LHCN-M2 (cell line): Measurements from ENCODE around the gene PGAM5. TPM values are rescaled to one million over a fixed set of nuclear protein-coding genes. Genes with fewer than 3 reads are reported as not detected.

Experiments
- DNase-seq: peaks from one replicate; pipeline ENCODE4 v3.0.0-alpha.2; 2012; ENCODE audit warnings: low read depth
- total RNA-seq: library from RNA; depleted of rRNA; stranded (reverse); fragments of >200 nt; gene quantifications from 2 replicates; pipeline ENCODE4 v1.2.3, GENCODE V29; 2014

Gene PGAM5
- total RNA-seq, 1 experiment from 2014 or later, result 48.8 TPM

- DNase-seq, result no peak
Measured at GRCh38 chr12:132719141-132719953, 8.7 kb downstream of the PGAM5 start.

DNA sequence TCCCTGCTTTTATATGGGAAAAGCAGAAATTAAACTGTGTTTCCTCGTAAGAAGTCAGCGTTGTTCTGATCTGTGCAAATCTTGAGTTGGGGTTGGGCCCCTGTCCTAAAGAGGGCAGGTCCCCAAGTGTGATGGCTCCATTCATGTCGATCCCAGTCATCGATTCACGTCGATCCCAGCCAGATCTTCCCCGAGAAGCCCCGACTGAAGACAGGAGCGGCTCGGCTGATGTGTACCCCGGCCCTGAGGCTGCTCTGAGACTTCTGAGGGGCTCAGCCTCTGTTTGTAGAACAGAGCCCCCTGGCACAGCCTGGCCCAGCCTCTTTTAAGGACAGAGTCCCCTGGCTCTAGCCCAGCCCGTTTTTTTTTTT is 9.3 kb downstream of the PGAM5 start:
- DNase-seq, result no peak

GRCh38 chr12:132720606-132721345 is 10.1 kb downstream of the PGAM5 start:
- DNase-seq, result no peak

DNA sequence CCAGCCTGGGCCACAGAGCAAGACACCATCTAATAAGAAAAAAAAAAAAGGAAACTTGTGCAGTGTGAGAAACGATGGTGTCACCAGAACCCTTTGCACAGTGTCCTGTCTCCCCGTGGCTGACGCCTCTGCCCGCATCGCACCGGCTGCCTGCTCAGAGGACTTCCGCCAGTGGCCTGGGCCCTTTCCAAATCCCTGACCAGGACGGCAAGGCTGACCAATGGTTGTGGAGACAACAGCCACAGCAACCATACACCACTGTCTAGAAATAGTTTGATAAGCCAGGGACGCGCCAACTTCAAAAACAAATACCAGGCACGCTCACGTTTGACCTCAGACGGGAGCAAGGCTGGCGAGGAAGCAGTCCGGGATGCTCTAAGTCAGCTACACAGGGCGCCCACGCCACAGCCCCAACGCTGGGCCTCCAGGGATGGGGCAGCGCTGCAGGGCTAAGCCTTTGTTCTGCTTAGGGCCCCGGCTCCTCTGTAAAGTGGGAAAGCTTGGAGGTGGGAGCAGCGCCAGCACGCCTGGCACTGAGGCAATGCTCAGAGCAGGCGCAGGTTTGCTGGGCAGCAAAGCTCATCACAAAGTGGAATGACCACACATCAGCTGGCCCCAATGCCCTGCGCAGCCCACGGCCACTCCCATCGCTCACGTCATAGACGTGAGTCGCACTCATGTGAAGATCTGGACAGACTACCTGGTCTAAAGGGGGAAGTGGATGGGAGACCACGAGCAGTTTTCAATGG is 12.5 kb downstream of the PGAM5 start:
- DNase-seq, result peak; percentile 26

GRCh38 chr12:132723764-132724140 is 13.1 kb downstream of the PGAM5 start:
- no peak for DNase-seq

- DNase-seq, result no peak
Measured at GRCh38 chr12:132724506-132725241, 14.0 kb downstream of the PGAM5 start.

DNA sequence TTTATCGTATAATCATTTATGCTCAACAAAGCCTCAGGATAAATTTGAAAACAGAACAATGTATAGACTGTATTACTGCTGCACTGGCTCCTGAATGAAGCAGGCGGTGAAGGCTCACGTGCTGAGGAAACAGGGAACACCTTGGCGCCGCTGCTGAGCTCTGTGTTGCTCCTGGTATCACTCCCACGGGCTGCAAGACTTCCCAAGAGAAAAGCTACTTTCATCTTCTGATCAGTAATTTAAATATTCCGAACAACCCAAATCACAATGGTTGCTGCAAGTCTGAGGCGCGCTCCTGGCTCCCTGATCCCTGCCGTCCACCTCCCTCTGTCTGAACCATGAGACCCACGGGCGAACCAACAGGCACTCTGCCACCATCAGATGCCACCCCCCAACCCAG is 15.7 kb downstream of the PGAM5 start:
- DNase-seq, result no peak

DNA sequence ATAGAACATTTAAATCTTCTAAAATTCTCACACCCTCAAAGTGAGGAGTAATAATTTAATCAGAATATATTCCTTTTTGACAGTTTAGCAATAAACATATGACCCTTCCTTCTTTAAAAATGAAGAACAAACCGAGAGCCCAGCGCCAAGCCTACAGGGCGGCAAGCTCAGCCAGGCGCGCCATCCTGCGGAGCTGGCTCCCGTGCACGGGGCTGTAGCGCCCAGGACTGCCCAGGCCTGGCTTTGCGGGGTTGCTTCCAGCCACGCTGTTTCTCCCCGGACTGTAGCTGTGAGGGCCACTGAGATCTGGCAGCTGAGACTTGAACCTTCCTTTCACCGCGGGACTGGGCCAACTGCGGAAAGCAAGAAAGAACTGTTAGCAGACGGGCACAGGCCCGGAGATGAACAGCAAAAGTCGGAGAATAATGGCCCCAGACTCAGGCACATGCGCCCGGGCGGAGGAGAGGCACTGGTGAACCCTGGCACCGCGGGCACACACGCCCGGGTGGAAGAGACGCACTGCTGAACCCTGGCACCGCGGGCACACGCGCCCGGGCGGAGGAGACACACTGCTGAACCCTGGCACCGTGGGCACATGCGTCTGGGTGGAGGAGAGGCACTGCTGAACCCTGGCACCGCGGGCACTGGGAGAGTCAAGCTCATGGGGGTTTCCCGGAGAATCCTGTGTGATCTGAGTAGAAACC is 16.6 kb downstream of the PGAM5 start:
- no peak for DNase-seq

DNA sequence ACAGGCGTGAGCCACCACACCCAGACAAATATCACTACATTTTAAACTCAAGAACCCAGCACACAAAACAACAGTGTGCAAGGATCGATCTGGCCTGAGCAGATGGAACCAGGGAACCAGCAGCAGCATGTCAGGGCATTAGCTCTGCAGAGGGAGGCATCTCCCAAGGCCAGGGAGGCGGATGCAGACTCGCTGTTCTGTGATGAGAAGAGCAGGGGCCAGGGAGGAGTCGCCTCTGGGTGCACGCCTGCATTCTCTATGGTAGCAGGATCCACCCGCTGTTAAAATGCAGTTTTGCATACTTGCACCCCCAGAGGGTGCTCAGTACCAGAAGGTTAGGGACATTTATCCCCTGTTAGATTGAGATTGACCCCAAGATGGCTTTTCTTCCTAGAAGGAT is 17.9 kb downstream of the PGAM5 start:
- DNase-seq, result no peak

- no peak for DNase-seq
Measured at GRCh38 chr12:132729541-132730320, 19.1 kb downstream of the PGAM5 start.

DNA sequence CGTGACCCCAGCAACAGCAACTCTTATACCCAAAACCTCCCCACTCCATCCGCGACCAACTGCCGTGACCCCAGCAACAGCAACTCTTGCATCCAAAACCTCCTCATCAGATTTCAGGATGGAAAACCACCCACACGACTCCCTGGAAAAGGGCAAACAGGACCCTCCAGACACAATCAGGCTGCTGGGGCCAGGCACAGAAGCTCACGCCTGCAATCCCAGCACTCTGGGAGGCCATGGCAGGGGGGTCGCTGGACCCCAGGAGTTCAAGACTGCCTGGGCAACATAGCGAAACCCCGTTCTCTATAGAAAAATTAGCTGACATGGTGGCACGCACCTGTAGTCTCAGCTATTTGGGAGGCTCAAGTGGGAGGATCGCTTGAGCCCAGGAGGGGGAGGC is 19.7 kb downstream of the PGAM5 start:
- DNase-seq, result no peak

- DNase-seq, result no peak
Measured at GRCh38 chr12:132731574-132731973, 20.9 kb downstream of the PGAM5 start.

DNA sequence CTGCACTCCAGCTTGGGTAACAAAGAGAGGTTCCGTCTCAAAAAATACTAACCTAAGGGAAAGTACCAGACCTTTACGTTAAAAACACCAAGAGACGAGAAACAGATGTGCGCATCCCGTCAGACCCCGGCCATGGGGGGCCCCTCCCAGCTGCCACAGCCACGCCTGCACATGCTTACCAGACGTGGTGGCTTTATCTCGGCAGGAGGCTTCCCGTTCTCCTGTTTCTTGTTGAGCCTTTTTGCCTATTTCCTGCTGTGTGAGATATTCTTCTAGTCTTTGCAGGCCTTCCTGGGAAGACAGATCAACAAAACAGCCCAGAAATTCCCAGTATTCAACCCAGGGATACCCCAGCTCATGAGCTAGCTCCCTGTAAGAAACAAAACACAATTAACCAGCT is 23.6 kb downstream of the PGAM5 start:
- no peak for DNase-seq

GRCh38 chr12:132735496-132735895 is 24.9 kb downstream of the PGAM5 start:
- no peak for DNase-seq

- DNase-seq, result no peak
Measured at GRCh38 chr12:132736378-132736777, 25.7 kb downstream of the PGAM5 start.

DNA sequence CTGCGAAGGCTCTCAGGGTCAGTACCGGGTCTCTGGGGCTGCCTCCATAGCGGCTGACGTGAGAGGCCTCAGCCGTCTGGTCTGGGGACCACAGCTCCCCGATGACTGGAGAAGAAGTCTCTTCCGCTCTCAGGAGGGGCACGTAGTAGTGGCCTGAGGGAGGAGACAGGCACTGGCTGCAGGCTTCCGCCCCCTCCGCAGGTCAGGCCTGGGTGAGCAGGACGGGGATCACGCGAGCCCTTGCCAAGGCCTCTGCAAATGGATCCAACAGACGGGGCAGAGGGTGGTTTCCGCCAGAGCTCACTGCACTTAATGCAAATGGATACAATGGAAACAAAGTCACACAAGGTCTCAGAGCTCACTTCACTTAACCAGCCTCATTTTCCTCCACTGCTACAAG is 26.3 kb downstream of the PGAM5 start:
- DNase-seq, result no peak

- no peak for DNase-seq
Measured at GRCh38 chr12:132739600-132740312, 29.1 kb downstream of the PGAM5 start.

DNA sequence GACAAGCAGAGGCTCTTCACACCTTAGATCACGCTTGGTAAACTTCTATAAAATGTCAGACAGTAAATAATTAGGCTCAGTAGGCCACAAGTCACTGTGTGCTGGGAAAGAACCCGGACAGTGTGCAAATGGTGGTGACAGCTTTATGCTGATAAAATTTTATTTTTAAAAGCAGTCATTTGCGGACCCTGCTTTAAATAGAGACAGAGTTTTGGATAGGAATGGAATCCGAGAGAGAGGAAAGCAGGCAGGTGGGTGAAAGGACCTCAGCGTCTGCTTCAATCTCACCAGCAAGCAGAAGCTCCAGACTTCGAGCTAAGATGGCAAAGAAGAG is 29.6 kb downstream of the PGAM5 start:
- DNase-seq, result no peak

GRCh38 chr12:132740652-132741051 is 30.0 kb downstream of the PGAM5 start:
- DNase-seq, result no peak

DNA sequence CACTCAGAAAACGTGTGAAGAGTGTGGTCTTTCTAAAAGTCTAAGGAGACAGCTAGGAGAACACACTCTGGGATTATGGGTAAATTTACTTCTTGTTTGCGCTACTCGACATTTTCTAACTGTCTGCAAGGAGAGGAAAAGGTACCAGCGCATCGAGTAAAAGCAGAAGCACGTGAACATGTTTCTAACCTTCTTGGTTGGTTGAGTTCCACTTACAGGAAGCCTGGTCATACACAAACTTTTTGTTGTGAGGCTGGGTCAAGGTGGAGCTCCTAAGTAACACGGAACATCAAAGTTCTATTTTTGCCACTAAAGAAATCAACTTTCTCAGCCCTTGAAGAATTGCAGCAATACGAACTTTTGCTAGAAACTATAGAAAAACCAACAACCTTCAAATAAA is 31.0 kb downstream of the PGAM5 start:
- no peak for DNase-seq
